ENCODE data around the gene ADGRB3.

DNA sequence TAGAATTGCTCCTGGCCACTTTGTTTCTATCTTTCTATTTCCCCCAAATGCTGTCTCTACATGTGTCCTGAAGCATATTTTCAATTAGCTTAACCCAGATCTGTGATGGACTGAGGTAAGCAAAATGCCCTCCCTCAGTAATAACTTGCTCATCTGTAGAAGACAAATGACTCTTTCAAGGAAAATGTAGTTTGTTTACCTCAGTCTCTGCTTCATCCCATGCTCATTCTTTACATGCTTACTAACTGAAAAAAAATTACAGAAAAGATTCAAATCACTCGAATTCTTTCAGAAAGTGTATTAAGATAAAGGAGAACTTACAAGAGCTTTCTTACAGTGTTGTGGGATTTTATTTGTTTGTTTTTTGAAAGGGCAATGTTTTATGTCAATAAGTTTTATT lies 630.6 kb downstream of the ADGRB3 start:
- TF ChIP-seq EP300 (IDR thresholded peaks at IDR 0.05) (no peak), ESRRA (IDR thresholded peaks at IDR 0.05; ENCODE audit: borderline replicate concordance, low read length) (no peak), NPAS2 (CRISPR knock-in tag; IDR thresholded peaks at IDR 0.05; ENCODE audit: borderline replicate concordance) (no peak), HDAC2 (IDR thresholded peaks at IDR 0.05) (no peak)
- TF ChIP-seq, protein P1, sequence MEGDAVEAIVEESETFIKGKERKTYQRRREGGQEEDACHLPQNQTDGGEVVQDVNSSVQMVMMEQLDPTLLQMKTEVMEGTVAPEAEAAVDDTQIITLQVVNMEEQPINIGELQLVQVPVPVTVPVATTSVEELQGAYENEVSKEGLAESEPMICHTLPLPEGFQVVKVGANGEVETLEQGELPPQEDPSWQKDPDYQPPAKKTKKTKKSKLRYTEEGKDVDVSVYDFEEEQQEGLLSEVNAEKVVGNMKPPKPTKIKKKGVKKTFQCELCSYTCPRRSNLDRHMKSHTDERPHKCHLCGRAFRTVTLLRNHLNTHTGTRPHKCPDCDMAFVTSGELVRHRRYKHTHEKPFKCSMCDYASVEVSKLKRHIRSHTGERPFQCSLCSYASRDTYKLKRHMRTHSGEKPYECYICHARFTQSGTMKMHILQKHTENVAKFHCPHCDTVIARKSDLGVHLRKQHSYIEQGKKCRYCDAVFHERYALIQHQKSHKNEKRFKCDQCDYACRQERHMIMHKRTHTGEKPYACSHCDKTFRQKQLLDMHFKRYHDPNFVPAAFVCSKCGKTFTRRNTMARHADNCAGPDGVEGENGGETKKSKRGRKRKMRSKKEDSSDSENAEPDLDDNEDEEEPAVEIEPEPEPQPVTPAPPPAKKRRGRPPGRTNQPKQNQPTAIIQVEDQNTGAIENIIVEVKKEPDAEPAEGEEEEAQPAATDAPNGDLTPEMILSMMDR (IDR thresholded peaks at IDR 0.05) = no peak

Measured in A549 (cell line).